HL-60/S4 (cell line): ENCODE measurements around the gene MBTPS1.

Experiments used
- in situ Hi-C: fragments of 300-500 bp; cut with MboI; formaldehyde crosslinking; loops from 2 replicates; pipeline ENCODE4 v1.14.3; 2022; ENCODE audit warnings: low sequenced_read_pairs

The MBTPS1 gene

DNA sequence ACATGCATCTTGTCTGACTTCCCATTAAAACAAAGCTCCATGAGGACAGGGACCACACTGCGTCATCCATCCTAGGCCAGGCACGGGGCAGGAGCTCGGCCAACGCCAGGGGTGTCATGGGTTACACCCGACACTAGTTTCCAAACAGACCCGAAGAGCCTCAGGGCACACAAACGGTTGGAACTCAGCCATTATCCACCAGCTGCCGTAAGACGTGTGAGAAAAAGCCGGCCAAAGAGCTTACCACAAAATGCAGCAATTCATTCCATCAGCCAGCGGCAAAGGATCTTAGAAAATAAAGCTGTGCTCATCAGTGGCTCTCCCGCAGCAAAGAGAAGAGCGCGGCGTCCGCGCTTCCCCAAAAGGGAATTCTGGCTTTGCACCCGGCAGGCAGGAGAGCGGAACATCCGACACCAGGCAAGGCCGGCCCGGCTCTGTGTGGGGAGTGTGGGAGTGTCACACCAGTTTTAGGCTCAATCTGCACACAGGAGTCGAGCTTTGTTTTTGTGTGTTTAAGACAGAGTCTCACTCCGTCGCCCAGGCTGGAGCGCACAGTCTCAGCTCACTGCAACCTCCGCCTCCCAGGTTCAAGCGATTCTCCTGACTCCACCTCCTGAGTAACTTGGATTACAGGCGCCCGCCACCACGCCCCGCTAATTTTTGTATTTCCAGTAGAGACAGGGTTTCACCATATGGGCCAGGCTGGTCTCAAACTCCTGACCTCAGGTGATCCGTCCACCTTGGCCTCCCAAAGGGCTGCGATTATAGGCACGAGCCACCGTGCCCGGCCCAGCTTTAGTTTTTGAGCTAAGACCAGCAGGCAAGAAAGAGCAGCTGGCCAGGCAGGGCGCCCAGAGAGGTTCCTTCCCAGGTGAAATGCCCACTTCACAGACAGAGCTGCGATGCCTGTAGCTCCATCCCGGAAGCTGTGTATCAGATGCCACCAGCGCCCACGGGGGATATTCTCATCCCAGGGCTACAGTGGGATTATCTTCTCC lies 75.6 kb downstream of the MBTPS1 start:
- in situ Hi-C loops = no loop called here

DNA sequence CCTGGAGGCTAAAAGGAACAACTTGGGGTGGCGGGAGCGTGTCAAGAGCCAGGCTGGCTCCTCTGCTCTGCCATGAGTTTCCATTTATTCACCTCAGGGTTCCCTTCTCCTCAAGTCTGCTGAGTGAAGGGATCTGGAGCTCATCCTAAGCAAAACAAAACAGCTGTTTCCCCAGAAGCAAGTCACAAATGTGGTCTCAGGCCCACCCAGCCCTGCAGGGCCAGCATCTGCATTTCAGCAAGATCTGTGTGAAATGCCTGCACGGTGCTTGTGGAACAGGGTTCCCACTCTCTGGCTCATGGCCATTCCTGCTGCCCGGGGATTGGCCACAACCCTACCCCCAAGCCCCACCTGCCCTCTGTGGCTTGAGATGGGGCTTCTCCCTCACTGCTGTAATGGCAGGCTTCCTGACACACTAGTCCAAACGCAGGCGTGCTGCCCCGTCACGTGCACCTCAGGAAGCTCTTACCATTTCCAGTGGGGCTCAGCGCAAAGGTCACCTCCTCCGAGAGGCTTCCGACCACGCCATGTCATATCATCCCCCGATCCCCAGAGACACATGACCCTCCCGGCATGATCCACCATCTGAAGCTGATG lies 76.4 kb downstream of the MBTPS1 start:
- in situ Hi-C loops = no loop called here

DNA sequence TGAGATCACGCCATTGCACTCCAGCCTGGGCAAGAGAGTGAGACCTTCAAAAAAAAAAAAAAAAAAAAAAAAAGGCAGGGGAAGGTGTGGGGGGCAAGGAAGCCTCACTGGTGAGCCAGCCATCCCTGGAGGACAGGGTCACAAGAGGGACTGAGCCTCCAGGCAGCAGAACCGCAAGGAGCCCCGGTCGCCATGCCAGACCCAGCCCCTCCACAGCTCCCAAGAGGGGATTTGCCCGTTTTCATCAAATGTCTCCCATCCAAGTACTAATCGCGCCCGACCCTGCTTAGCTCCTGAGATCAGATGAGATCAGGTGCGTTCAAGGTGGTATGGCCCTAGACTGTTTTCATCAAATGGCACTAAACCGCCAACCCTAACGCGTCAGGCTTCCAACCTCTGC lies 77.0 kb downstream of the MBTPS1 start:
- in situ Hi-C loops = no loop called here

DNA sequence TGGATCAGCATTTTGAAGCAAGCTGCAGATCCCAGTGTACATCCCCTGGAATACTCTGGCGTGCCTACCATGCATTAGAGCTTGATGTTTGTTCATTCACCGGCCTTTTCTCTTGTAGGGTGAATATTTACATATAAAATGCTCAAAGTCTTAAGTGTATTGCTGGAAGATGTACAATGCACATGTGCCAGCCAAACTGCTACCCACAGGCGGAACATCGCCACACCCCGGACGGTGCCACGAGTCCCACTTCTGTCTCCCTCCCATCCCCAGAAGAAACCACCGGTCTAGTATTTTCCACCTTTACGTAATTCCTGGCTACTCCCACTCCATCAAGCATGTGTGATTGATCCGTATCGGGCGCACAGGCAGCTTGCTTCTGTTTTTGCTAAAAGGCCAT lies 78.3 kb downstream of the MBTPS1 start:
- in situ Hi-C loops = no loop called here

DNA sequence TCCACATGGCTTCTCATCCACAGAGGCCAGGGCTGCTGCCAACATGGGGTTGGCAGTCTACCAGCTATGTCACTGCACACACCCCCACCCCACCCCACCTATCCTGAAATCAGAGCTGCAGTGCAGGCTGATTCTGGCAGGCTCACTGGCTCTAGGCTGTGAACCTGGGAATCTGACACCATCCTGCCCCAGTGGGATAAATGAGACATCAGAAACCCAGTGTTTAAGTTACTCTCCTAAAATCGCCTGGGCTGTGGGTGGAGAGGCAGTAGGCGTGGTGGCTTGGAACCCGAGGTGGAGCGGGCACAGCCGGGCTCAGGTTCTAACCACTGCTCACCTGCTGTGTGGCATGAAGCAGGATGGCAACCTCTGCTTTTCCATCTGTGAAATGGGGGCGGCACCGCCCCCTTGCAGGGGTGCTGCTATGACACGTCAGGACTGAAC lies 79.7 kb downstream of the MBTPS1 start:
- in situ Hi-C loops = no loop called here

DNA sequence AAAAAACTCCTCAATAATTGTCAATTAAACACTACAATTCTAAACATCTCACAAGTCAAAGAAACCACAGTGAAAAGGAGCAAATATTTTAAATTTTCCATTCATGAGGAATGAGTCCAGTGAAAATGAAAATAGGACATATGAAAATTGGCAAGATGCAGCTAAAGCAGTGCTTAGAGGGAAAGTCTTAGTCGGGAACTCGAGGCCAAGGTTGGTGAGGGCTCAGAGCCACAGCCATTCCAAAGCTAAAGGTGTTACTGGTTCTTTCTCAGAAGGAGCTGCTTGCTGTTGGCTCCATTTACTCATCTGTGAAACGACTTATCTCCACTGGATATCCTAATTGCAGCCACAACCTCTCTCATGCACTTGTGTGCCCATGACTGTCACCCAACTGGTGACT lies 80.6 kb downstream of the MBTPS1 start:
- in situ Hi-C loops = no loop called here

DNA sequence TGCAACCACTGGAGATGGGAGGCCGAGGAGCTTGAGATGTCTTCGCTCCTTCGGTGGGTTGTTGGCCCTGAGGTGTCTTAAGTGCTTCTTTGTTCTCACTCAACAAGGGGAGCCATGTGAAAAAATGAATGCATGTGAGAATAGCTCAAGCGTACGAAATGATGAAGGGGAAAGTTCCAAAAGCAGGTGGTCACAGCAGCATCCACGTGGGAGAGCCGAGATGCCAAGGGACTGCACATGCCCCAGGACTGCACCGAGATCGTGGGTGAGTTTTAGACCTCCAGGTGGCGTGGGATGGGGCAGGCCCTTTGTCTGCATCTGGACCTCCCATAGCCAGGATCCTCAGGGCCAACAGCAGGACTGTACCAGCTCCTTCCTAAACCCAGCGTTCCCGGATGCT lies 82.2 kb downstream of the MBTPS1 start:
- in situ Hi-C loops = no loop called here

DNA sequence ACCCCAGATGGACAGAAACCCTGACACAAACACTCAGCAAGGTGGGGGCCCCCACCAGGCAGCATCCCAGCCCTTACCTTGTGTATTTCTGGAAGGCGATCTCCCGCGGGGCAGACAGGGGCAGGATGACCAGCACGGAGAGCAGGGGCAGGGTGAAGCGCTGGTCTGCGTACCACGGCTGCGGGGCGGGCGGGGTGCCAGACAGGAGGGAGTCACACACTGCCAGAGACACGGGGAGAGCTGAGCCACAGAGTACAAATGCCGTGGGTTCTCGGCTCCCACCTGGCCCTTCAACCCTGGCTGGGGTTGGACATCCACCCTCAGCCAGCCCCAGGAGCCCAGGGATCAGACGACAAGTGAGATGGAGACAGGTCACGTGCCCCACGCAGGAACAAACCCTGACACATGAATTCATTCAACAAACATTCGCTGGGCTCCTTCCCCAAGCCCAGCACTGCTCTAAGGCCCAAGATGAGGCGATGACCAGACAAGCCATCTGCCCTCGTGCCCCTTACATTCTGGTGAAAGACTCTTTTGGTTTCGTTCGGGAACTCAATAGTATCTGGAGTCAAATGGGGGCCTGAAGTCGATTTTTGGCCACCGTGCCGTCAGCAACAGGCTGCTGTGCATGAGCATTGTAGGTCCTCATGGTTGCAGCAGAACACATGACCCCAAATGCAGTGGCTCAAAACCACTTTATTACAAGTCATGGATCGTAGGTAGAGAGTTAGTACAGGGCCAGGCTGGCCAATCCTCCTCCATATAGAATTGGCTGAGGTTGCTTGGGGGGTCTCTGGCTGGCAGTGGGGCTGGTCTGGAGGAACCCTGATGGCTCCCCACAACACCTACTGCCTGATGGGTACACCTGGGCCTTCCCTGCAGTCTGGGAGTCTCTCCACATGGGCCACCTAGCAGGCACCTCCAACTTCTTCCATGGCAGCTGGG lies 83.2 kb downstream of the MBTPS1 start:
- in situ Hi-C loops = no loop called here

DNA sequence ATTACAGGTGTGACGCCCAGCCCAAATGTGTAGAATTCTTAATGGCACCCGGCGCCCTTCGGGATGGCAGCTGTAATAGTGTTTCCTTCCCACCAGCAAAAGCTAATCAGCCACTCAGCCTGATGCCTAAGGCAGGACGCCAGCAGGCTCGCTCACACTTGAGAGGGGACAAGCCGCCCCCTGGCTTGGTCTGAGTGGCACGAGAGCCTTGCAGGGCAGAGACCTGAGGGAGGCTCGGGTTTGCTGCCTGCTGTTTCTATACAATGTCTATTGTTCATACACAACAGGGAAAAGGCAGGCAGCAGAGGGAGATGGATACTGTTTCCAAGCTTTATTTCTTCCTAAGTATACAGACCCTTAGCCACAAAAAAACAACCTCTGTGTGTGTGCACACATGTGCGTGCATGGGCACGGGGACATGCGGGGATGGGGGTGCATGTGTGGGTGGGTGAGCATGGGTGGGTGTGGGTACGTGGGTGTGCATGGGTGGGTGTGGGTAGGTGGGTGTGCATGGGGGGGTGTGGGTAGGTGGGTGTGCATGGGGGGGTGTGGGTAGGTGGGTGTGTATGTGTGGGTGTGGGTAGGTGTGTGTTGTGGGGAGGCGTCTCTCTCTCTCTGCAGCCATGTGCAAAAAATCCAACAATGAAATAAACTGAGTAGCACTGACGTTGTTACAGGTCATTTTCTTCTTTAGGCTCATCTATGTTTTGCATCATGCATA lies 84.1 kb downstream of the MBTPS1 start:
- in situ Hi-C loops = no loop called here

DNA sequence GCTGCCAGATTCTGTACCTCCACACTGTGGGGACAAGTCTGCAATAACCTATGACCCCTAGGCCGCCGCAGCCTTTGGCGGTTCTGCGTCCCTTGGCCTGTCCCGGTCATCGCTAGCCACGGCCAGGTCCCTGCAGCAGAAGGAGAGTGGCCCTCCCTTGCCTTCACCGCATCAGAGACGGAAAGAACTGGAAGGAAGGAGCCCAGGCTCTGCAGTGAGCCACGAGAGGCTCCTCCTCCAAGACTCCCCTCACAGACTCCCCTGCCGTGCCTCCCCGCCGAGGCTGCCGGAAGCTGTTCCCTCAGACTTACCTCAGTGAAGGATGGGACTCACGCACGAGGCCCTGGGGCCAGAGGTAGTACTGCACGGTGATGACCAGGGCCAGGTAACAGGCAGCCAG lies 85.2 kb downstream of the MBTPS1 start:
- in situ Hi-C loops = no loop called here

DNA sequence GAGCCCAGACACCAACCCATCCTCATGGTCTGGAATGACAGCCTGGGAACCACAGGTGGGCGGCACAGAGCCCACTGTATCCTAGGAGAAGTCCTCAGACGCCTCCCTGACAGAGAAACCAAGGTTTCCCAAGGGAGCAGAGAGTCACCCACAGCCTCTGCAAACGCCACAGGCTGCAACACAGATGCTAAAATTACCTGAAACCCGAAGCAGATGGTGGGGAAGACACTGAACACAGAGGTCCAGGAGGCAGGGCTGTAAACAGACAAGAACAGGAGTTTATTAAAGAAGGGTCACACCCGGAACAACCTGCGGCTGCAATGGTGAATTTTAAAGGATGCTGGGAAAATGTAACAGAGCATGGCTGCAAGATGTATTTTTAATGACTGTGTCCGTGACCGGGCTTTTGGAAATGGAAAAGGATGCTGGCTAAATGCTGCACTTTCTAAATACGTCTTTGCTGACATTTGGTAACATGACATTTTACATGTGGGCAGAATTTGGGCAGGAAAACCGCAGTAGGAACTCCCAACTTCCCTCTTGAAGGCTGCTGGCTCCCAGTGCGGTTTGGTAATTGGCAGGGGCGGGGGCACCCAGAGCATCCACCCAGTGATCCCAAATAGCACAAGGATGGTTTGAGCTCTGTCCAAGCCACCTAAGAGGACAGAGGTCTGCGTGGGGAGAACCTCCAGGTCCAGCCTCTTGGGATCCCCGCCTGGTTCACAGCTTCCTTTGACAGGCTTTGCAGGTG lies 87.3 kb downstream of the MBTPS1 start:
- in situ Hi-C loops = no loop called here

DNA sequence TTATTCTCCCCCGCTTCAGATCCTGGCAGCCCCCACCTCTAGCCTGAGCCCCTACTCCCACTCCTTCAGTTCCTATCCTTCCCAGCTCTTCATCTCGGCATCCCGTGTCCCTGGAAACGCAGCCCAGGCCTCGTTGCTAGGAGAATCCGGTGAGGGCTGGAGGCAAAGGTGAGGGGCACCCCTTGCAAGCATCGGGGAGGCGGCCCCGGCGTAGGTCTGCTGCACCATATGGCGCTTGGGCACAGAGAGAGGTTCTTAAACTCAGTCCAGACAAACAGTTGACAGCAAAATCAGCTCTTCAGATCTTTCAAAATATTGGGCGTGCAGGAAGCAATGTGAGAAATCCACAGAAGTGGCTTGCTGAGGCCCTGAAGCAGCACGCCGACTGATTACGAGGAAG lies 89.1 kb downstream of the MBTPS1 start:
- in situ Hi-C loops = no loop called here

DNA sequence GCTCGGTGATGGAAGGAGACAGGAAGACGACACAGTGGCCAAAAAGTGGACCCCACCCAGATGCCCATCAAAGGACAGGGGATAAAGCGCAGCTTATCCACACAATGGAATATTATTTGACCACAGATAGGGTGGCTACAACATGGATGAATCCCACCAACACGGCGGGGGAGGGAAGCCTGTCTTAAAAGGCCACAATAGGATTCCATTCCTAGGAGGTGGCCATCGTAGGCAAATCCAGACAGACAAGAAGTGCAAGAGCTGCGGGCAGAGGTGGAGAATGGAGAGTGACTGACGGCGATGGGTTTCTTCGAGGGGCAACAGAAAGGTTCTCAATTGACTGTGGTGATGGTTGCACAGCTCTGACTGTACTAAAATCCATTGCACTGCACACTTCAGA lies 90.1 kb downstream of the MBTPS1 start:
- in situ Hi-C loops = no loop called here

DNA sequence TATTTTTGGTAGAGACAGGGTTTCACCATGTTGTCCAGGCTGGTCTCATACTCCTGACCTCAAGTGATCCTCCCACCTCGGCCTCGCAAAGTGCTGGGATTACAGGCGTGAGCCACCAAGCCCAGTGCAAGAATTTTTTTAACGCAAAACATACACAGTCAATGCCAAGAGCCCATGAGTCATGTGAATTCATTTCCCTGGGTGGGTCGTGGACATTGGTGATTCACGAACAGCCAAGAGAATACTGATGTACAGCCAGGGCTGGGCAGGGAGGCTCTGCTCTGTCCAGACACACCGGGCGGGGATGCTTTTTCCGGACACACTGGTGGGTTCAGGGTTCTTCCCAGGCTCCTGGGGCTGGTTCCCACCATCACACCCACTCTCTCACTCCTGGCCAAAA lies 91.9 kb downstream of the MBTPS1 start:
- in situ Hi-C loops = no loop called here

DNA sequence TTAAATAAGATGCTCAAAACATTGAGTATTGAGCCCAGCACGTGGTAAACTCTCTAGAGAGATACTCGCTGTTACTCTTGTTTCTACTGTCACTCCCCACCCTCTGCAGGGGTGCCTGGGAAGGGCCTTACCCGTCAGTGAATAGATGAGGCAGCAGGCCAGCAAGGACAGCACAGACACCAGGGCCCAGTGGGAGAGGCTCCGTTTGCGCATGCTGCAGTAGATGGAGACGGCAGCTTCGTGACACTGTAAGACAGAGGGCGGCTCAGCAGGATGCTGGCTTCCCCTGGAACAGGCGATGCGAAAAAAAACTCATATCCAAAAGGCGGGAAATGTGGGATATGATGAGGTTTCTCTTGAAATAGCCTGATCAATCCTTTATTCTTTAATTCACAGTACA lies 94.1 kb downstream of the MBTPS1 start:
- in situ Hi-C loops = no loop called here

DNA sequence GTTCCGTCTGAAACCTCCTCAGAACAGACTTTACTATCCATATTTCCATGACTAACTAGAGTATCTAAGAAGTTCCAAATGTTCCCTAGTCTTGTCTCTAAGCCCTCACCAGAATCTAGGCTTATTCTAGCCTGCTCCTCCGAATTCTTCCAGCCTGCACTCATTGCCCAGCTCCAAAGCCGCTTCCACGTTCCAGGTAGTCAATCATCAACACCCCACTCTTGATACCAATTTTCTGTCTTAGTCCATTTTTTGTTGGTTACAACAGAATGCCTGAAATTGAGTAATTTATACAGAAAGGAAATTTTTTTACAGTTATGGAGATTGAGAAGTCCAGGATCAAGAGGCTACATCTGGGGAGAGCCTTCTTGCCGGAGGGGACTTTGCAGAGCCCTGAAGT lies 95.3 kb downstream of the MBTPS1 start:
- in situ Hi-C loops = no loop called here

DNA sequence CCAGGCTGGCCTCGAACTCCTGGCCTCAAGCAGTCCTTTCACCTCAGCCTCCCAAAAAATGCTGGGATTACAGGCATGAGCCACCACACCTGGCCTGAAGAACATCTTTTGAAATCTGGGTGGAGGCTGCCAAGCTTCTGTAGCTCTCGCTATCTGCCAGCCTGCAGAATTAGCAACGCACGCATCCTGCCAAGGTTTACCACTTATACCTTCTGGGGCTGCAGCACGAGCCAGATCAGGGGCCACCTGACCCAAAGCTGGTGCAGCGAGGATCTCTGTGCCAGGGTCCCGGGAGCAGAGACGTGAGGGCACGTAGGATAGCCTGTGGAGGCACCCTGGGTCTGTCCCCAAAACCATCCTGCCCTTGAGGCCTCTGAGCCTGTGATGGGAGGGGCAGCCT lies 96.4 kb downstream of the MBTPS1 start:
- in situ Hi-C loops = no loop called here

DNA sequence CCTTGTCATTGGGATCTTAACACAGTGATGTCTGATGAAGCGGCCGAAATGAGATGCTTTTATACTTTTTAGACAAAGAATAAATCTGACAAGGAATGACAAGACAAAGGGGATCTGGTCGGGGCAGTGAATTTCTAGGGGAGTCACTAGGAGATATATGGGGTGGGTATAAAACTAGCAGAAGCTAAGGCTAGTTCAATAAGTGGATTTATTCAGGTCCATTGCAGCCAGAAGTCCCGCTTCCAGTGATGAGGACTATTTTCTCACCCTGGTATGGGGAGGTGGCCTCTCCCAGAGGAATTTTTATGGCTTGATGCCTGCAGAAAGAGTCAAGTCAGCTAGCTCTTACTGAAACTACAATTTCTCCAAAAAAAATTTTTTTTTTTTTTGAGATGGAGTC lies 98.0 kb downstream of the MBTPS1 start:
- in situ Hi-C loops = no loop called here

DNA sequence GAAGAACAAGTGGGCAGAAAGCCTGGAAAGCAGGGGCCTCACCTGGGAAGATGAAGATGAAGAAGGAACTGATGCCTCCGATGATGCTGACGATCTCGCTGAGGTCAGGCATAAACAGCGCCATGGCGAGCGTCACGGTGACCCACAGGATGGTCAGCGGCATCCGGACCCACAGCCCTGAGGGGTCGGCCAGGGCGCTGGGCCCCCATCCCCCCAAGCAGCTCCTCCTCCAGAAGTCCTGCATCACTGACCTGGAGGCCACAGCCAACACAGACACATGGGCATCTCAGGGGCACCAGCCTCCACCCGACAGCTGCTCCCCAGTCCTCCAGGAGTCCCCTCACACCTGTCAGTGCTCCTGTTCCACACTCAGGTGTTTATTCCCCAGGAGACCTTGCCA lies 100.3 kb downstream of the MBTPS1 start:
- in situ Hi-C loops = no loop called here

DNA sequence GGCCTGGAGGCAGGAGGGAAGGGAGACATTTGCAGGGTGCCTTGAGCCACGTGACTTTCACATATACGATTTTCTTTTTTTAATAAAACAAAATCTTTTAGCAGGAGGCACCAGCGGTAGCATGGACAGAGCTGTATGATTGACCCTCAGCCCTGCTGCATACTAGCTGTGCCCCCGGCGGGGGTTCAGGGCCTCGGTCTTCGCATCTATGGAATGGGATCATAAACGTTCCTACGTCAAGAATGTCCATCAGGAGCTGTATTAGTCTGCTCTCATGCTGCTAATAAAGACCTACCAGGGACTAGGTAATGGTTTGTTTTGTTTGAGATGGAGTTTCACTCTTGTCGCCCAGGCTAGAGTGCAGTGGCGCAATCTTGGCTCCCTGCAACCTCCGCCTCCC lies 101.3 kb downstream of the MBTPS1 start:
- in situ Hi-C loops = no loop called here
